Upper lobe of left lung (tissue), 6 donors: ENCODE results near the gene ATG9B. TPM values are rescaled to one million over a fixed set of nuclear protein-coding genes. Genes with fewer than 3 reads are reported as not detected.
A peak's percentile ranks its signal among the peaks of the same experiment; 100 is the strongest.

Experiments
- ATAC-seq, 2 donors: fragments of 200-7000 bp; cut with Tn5 transposase; one replicate each; pipeline ENCODE4 v1.9.1; 2022; ENCODE audit warnings: mild to moderate bottlenecking in 2 of 2, moderate library complexity in 2 of 2; ENCODE audit not compliant: low FRiP score in 2 of 2
- DNase-seq, 2 donors: peaks; one replicate each; pipeline ENCODE4 v3.0.0-alpha.2; 2019 to 2020
- H3K27ac ChIP-seq, 4 donors: fragments of 200-600 bp; sonication (generic); one replicate each; pipeline ENCODE4 v1.5.1; 2016 to 2019
- H3K27me3 ChIP-seq, 4 donors: fragments of 200-600 bp; sonication (generic); one replicate each; pipeline ENCODE4 v1.5.1; 2017 to 2019
- H3K36me3 ChIP-seq, 4 donors: fragments of 200-600 bp; sonication (generic); one replicate each; pipeline ENCODE4 v1.5.1; 2016 to 2019
- H3K4me1 ChIP-seq, 4 donors: fragments of 200-600 bp; sonication (generic); one replicate each; pipeline ENCODE4 v1.5.1; 2018 to 2019
- H3K4me3 ChIP-seq, 4 donors: fragments of 200-600 bp; sonication (generic); one replicate each; pipeline ENCODE4 v1.5.1; 2017 to 2019; ENCODE audit warnings: mild to moderate bottlenecking in 2 of 4, moderate library complexity in 1 of 4
- H3K9me3 ChIP-seq, 4 donors: fragments of 200-600 bp; sonication (generic); one replicate each; pipeline ENCODE4 v1.5.1; 2018 to 2019
- CTCF ChIP-seq, 6 experiments: fragments of 450-650 bp in 4 of 6; fragments of 200-600 bp in 2 of 6; sonication (generic) in 2 of 6; IDR thresholded peaks; one replicate each; pipeline ENCODE4 v1.5.1; 2016 to 2019; ENCODE audit warnings: antibody characterized with exemption in 6 of 6
- EP300 ChIP-seq, 4 donors: sonication (generic); formaldehyde crosslinking; IDR thresholded peaks; one replicate each; pipeline ENCODE4 v1.5.1; 2017; ENCODE audit warnings: antibody characterized with exemption in 4 of 4, control low read depth in 2 of 4
- POLR2A ChIP-seq, 4 donors: fragments of 450-650 bp; IDR thresholded peaks; one replicate each; pipeline ENCODE4 v1.5.1; 2016 to 2017; ENCODE audit warnings: antibody characterized with exemption in 4 of 4, mild to moderate bottlenecking in 2 of 4
- POLR2AphosphoS5 ChIP-seq, 2 donors: sonication (generic); formaldehyde crosslinking; IDR thresholded peaks; one replicate each; pipeline ENCODE4 v1.5.1; 2017; ENCODE audit warnings: antibody characterized with exemption in 2 of 2
- WGBS, 2 donors: methylation state at CpG; one replicate each; pipeline ENCODE4 v1.1.5; 2017 to 2018; 5-methylcytosine and 5-hydroxymethylcytosine counted together
- total RNA-seq, 6 donors: library from RNA; depleted of rRNA in 4 of 6; stranded (reverse); fragments of >200 nt in 4 of 6; gene quantifications; one replicate each; pipeline versions ENCODE4 v1.1.0 to v1.2.1, GENCODE V29; 2016 to 2021
- donor health status: DM: no; HTN: no; CAD: no; lungs with moderate emphysema.
- donor health status: DM: no; HTN: yes; CAD: no; lungs with severe emphysema.

Gene ATG9B
- total RNA-seq, 6 donors from 2014 or later, result 0.46 to 5.2 (median 1.0) TPM

- H3K4me3 ChIP-seq, result no peak overlapping the region
- peaks cover 19 to 38% (median 29%) of the 10 kb centered on the region in 4 donors for H3K4me1 ChIP-seq
- no peaks in the 10 kb centered on the region for H3K9me3 ChIP-seq
- WGBS, 2 donors, result 78 to 81% methylated on average over 8 of the region's 8 CpGs
- TF ChIP-seq EP300 (IDR thresholded peaks at IDR 0.05), result no peak
- TF ChIP-seq CTCF (IDR thresholded peaks at IDR 0.05), result no peak
- no peak for TF ChIP-seq POLR2A (IDR thresholded peaks at IDR 0.05)
- no peak for TF ChIP-seq POLR2AphosphoS5 (IDR thresholded peaks at IDR 0.05)
- ATAC-seq, result no peak
- DNase-seq, result no peak
- peaks cover 0 to 24% (median 0%) of the 10 kb centered on the region in 4 donors for H3K36me3 ChIP-seq
- H3K27me3 ChIP-seq, result no peaks in the 10 kb centered on the region
- H3K27ac ChIP-seq, result no peak overlapping the region
Observed at GRCh38 chr7:150997075-150997511, 27.2 kb downstream of the ATG9B start.

- no peak for ATAC-seq
- TF ChIP-seq POLR2A (IDR thresholded peaks at IDR 0.05) (no peak), EP300 (IDR thresholded peaks at IDR 0.05) (no peak), CTCF (IDR thresholded peaks at IDR 0.05) (no peak)
- H3K4me3 ChIP-seq, result peak overlapping the region in 1 of 4 donors; percentile 5
Observed at GRCh38 chr7:150996376-150997074, 27.8 kb downstream of the ATG9B start.

DNA sequence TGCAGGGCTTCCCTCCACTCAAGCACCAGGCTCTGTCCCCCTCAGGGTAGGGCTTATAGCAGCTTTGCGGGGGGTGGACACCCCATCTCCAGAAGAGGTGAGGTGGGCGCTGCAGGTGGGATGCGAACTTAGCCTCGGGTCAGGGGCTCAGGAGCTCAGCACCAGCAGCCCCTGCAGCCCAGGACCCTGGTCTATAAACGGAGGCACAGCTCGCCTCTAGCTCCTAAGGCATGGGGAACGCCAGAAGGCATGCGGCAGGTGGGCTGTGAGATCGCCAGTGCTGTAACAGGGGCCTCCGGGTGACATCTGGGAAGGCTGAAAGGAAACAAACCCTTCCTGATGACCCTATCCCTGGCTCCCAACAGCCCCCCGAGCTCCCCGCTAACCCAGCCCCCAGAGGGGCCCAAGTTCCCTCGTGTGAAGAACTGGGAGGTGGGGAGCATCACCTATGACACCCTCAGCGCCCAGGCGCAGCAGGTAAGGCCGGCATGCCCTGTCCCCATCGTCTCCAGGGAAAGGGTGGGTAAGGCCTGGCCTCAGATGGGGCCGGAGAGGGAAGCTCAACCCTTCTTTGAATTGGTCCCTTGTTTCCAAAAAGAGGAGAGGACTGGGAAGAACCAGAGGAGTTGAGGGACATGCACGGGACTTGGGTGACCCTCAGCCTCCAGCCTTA is 29.3 kb downstream of the ATG9B start:
- Histone ChIP-seq H3K36me3 (peaks cover 0 to 8% (median 0%) of the 10 kb centered on the region in 4 donors), H3K4me3 (peak overlapping the region; percentile 22 to 42 (median 30)), H3K27ac (peak overlapping the region in 1 of 4 donors; percentile 73), H3K9me3 (peaks cover 0 to 7% (median 2%) of the 10 kb centered on the region in 4 donors), H3K27me3 (no peaks in the 10 kb centered on the region), H3K4me1 (peaks cover 19 to 38% (median 32%) of the 10 kb centered on the region in 4 donors)
- TF ChIP-seq CTCF (IDR thresholded peaks at IDR 0.05) (no peak), EP300 (IDR thresholded peaks at IDR 0.05) (no peak)
- ATAC-seq, result no peak
- DNase-seq, result no peak
- 46 to 65% methylated on average over 6 to 19 of the region's 19 CpGs for WGBS, 2 donors

More at GRCh38 chr7:150996376-150997074, 27.8 kb downstream of the ATG9B start:
- no peak for DNase-seq
- Histone ChIP-seq H3K36me3 (peaks cover 0 to 22% (median 0%) of the 10 kb centered on the region in 4 donors), H3K9me3 (no peaks in the 10 kb centered on the region), H3K4me1 (peaks cover 19 to 38% (median 29%) of the 10 kb centered on the region in 4 donors), H3K27me3 (no peaks in the 10 kb centered on the region), H3K27ac (no peak overlapping the region)
- 44 to 80% methylated on average over 5 to 31 of the region's 31 CpGs for WGBS, 2 donors

- H3K4me3 ChIP-seq, result peak overlapping the region; percentile 22 to 42 (median 30)
- H3K9me3 ChIP-seq, result peaks cover 0 to 11% (median 2%) of the 10 kb centered on the region in 4 donors
- ATAC-seq (peak; percentile 31 to 61), DNase-seq (peak in 1 of 2 donors; percentile 54)
- peak overlapping the region; percentile 12 to 73 (median 64) for H3K27ac ChIP-seq
- H3K36me3 ChIP-seq, result peaks cover 0 to 8% (median 0%) of the 10 kb centered on the region in 4 donors
- no peak for TF ChIP-seq EP300 (IDR thresholded peaks at IDR 0.05)
- peak; percentile 34 to 86 for TF ChIP-seq POLR2AphosphoS5 (IDR thresholded peaks at IDR 0.05)
- peaks cover 20 to 44% (median 38%) of the 10 kb centered on the region in 4 donors for H3K4me1 ChIP-seq
- no peaks in the 10 kb centered on the region for H3K27me3 ChIP-seq
- WGBS, 2 donors, result 19 to 35% methylated on average over 10 to 15 of the region's 15 CpGs
Observed at GRCh38 chr7:150994141-150994837, 30.0 kb downstream of the ATG9B start.

DNA sequence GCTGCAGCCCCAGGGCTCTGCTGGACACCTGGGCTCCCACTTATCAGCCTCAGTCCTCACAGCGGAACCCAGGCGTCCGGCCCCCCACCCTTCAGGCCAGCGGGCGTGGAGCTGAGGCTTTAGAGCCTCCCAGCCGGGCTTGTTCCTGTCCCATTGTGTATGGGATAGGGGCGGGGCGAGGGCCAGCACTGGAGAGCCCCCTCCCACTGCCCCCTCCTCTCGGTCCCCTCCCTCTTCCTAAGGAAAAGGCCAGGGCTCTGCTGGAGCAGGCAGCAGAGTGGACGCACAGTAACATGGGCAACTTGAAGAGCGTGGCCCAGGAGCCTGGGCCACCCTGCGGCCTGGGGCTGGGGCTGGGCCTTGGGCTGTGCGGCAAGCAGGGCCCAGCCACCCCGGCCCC is 30.8 kb downstream of the ATG9B start:
- ATAC-seq (no peak), DNase-seq (no peak)
- peaks cover 28 to 52% (median 45%) of the 10 kb centered on the region in 4 donors for H3K4me1 ChIP-seq
- H3K4me3 ChIP-seq, result peak overlapping the region; percentile 18 to 42 (median 30)
- 74% methylated on average over 14 of the region's 14 CpGs; no CpG with 5 or more reads in 1 of the 2 donors for WGBS, 2 donors
- H3K9me3 ChIP-seq, result peaks cover 0 to 11% (median 2%) of the 10 kb centered on the region in 4 donors
- H3K36me3 ChIP-seq, result peaks cover 0 to 5% (median 0%) of the 10 kb centered on the region in 4 donors
- peak overlapping the region; percentile 54 to 73 (median 64) for H3K27ac ChIP-seq
- no peaks in the 10 kb centered on the region for H3K27me3 ChIP-seq
- TF ChIP-seq CTCF (IDR thresholded peaks at IDR 0.05) (no peak), EP300 (IDR thresholded peaks at IDR 0.05) (no peak), POLR2AphosphoS5 (IDR thresholded peaks at IDR 0.05) (peak in 1 of 2 donors; percentile 8), POLR2A (IDR thresholded peaks at IDR 0.05) (no peak)
